HCT116 (cell line): Measurements from ENCODE around the gene CNN2.

Experiments
- CTCF ChIP-seq, 3 experiments: fragments of 200-600 bp in 1 of 3; sonication (generic) in 1 of 3; IDR thresholded peaks in 2 of 3; conservative IDR thresholded peaks in 1 of 3; 2 replicates each; pipeline ENCODE4 v1.5.1; 2012 to 2017; ENCODE audit warnings: low read depth in 2 of 3, low read length in 2 of 3, antibody characterized with exemption in 1 of 3, borderline replicate concordance in 1 of 3, control low read depth in 1 of 3, mild to moderate bottlenecking in 1 of 3, mixed read lengths in 1 of 3, mixed run types in 1 of 3, moderate library complexity in 1 of 3; ENCODE audit not compliant: insufficient read depth in 1 of 3
- EZH2 ChIP-seq: fragments of 200-600 bp; sonication (generic); IDR thresholded peaks from 2 replicates; pipeline ENCODE4 v1.6.1; 2017; ENCODE audit warnings: antibody characterized with exemption, mixed run types
- POLR2A ChIP-seq: IDR thresholded peaks from 2 replicates; pipeline ENCODE4 v1.7.0; 2011; ENCODE audit warnings: borderline replicate concordance; ENCODE audit not compliant: insufficient read depth, insufficient read length; ENCODE audit errors: extremely low read depth
- POLR2AphosphoS5 ChIP-seq: IDR thresholded peaks from 2 replicates; pipeline ENCODE4 v1.6.1; 2011; ENCODE audit warnings: mild to moderate bottlenecking, low read depth, low read length, moderate library complexity
- SP1 ChIP-seq: IDR thresholded peaks from 2 replicates; pipeline ENCODE4 v1.6.1; 2012; ENCODE audit warnings: low read depth
- YY1 ChIP-seq: IDR thresholded peaks from 2 replicates; pipeline ENCODE4 v1.6.1; 2011; ENCODE audit warnings: low read length, low read depth, moderate library complexity, mild to moderate bottlenecking; ENCODE audit not compliant: insufficient replicate concordance; ENCODE audit errors: extremely low read depth

DNA sequence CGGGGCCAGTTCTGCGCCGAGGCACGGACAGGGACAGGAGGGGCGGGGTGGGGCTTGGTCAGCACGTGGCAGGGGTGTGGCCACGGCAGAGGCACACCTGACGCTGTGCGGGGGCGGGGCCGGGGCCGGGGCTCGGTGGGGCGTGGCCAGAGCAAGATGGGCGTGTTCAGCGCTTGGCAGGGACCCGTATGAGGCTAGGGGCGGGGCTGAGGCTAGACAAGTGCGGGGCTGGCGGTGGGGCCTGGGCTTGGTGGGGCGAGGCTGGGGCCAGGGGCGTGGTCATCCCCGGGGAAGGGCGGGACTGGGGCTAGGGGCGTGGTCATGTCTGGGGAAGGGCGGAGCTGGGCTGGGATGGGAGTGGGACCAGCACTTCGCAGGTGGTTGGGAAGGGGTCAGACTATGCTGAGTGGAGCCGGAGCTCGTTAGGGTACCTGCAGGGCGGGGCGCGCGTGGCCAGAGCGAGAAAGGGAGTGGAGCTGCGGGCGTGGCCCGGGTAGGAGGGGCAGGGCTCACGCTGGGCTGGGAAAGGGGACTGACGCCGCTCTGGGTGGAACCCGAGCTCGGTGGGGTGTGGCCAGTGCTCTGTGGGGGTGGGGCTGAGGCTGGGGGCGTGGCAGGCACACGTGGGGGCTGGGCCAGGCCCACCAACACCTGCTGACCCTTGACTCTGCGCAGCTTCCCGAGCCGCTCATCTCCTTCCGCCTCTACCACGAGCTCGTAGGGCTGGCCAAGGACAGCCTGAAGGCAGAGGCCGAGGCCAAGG lies 55.9 kb downstream of the CNN2 start:
- TF ChIP-seq CTCF (IDR thresholded peaks at IDR 0.05 in 2 of 3, conservative IDR thresholded peaks at IDR 0.05 in 1 of 3; ENCODE audit: borderline replicate concordance in 1 of 3, insufficient read depth in 1 of 3, low read depth in 2 of 3, low read length in 2 of 3) (no peak), POLR2A (no peak), POLR2AphosphoS5 (no peak), EZH2 (no peak), YY1 (no peak), SP1 (peak; percentile 58)
